DMS114 treated with DMSO at 0.1 percent for 48 hours (cell line): ENCODE results near the gene DHX29.
"Not testable (repeated sequence)": the region's sequence is repeated elsewhere in the genome, so short reads cannot be mapped to it uniquely, and the experiment has no call there.

Experiments
- DNase-seq: peaks from one replicate; lab custom pipeline; 2025; ENCODE audit not compliant: unreplicated experiment; lab: John Stamatoyannopoulos, UW

DHX29 gene

DNA sequence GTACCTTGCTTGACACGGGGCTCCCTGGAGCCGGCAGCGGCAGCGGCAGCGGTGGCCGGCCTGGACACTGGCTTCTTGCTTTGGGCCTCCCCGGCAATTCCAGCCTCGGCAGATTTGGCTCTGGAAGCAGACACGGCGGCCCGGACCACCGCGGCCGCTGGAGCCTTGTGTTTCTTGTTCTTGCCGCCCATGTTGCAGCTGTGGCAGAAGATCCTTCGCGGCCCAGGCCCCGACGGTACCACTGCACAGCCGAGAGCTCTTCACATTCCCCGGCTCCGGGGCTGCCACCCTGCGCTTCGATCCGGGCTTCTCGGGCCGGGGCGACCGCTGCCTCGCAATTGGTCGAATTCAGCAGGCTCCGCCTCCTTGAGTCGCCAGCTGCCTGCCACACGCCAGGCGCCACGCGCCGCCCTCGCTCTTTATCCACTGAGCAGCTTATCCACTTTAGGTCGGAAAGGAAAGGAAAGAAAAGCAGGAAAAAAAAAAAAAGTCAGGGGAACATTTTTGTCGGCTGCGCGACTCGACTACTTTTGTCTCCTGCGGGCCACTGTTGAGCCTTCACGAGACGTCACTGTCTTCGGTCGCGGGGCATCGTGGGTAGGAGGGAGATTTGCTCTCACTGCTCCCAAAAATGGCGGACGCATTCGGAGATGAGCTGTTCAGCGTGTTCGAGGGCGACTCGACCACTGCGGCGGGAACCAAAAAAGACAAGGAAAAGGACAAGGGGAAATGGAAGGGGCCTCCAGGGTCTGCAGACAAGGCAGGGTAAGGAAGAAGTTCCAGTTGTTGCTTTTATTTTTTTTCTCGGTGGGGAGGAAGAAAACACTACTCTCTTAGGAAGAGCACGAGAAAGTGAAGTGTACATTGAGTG, at the start of gene DHX29, which contains the start of gene MTREX:
Gene DHX29 (minus strand): TSS at position 312 of the 871 bp plus-strand sequence. CDS start 121 bp downstream, at position 191.
Gene MTREX (plus strand): TSS at position 607 of the 871 bp plus-strand sequence. CDS start 25 bp downstream, at position 632.
- DNase-seq: peak; percentile 78

DNA sequence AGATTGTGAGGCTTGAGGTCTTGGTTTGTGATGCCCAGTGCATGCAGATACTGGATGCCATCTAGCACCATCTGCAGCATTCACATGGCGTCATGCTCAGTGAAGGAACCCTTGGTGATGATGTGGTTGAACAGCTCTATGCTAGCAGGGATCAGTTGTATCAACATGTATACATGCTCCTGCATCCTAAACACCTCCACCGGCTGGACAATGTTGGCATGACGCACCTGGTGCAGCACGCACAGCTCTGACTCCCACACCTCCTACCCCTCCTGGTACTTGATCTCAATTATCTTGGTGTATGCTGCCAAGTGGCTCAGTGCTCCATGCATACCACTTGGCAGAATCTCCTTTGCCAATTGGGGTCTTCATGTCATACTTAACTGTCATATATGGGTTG, 49.4 kb upstream of the DHX29 start:
- DNase-seq: no peak

DNA sequence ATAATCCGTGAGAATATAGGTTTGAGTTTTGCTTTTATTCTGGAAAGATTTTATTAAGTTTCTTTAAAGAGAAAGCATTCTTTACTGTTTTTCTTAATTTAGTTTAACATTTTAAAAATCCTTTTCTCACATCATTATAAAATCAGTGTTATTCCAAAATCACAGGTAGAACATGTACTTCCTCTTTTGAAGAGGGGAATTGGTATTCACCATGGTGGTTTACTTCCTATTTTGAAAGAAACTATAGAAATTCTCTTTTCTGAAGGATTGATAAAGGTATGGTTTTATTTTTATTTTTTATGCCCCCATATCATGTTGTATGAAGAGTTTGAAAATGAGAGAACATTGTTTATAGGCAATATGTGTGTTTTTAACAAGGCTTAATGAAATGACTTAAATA, 43.3 kb upstream of the DHX29 start:
- DNase-seq: no peak

DNA sequence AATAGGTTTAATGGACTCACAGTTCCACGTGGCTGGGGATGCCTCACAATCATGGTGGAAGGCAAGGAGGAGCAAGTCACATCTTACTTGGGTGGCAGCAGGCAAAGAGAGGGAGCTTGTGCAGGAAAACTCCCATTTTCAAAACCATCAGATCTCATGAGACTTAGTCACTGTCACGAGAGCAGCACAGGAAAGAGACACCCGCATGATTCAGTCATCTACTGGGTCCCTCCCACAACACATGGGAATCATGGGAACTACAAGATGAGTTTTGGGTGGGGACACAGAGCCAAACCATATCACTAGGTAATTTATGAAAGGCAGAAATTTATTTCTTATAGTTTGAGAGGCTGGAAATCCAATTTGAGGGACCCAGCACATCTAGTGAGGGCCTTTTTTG, 40.3 kb upstream of the DHX29 start:
- DNase-seq: no peak

- no peak for DNase-seq
Measured at GRCh38 chr5:55345327-55345726, 37.8 kb upstream of the DHX29 start.

DNA sequence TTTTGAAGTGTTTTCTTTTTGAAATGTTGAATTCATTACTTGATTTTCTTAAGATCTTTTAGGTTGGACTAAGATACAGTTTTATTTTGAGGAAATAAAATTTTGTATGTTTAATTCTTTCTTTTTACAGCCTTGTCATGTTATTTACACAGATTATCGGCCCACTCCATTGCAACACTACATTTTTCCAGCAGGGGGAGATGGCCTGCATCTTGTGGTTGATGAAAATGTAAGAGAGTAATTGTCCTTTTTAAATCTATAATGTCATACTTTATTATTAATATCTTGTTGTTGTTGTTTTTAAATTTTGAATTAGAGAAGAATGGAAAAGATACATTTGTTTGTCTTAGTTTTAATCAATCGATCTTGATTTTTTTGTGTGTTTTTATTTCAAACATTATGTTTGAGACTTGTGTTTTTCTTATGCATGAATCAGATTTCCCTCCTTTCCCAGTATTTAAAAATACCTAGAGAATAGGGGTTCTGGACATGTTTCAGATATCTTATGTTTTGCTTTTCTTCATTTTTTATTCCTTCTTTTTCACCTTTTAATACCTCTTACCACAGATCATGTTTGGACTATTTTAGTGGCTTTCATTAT, 37.0 kb upstream of the DHX29 start:
- DNase-seq: peak; percentile 11

GRCh38 chr5:55343609-55344008, 36.1 kb upstream of the DHX29 start:
- no peak for DNase-seq

GRCh38 chr5:55343107-55343506, 35.6 kb upstream of the DHX29 start:
- no peak for DNase-seq

DNA sequence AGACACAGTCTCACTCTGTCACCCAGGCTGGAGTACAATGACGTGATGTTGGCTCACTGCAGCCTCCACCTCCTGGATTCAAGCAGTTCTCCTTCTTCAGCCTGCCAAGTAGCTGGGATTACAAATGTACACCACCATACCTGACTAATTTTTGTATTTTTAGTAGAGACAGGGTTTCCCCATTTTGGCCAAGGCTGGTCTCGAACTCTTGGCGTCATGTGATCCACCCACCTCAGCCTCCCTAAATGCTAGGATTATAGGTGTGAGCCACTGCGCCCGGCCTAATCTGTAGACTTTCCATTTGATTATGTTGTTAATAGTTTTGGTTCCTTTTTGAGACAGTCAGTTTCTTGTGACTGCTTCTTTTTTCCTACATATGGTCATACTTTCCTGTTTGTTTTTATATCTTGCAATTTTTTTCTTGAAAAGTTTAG, 31.3 kb upstream of the DHX29 start:
- DNase-seq: no peak

GRCh38 chr5:55338092-55338613, 30.7 kb upstream of the DHX29 start:
- DNase-seq: no peak

GRCh38 chr5:55333811-55334210, 26.3 kb upstream of the DHX29 start:
- DNase-seq: no peak

GRCh38 chr5:55333017-55333416, 25.5 kb upstream of the DHX29 start:
- DNase-seq: no peak

- no peak for DNase-seq
Measured at GRCh38 chr5:55331321-55331720, 23.8 kb upstream of the DHX29 start.

- no peak for DNase-seq
Measured at GRCh38 chr5:55327281-55327680, 19.8 kb upstream of the DHX29 start.

GRCh38 chr5:55325621-55326020, 18.1 kb upstream of the DHX29 start:
- no peak for DNase-seq

DNA sequence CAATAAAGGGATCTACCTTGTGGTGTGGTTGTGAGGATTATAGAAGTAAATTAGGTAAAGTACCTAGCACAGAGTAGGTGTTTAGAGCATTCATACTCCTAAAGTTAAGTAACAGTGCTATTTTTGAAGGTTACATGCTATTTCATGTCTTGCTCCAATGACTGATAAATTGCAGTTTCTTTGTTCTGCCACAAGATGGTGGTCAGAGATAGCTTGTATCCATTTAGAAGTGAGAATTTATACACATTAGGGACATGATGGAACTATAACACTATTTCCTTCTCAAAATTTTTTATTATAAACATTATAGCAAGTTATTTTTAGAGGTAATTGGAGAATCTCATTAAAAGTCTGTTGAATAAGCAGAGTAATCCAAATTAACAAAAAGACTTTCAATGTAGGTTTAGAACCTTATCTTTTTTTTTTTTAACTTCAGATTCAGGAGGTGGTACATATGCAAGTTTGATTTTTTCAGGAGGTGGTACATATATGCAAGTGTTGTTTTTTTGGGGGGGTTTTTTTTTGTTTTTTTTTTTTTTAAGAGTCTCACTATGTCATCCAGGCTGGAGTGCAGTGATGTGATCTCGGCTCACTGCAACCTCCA, 17.4 kb upstream of the DHX29 start:
- peak; percentile 30 for DNase-seq

- DNase-seq: no peak
Measured at GRCh38 chr5:55324006-55324405, 16.5 kb upstream of the DHX29 start.

DNA sequence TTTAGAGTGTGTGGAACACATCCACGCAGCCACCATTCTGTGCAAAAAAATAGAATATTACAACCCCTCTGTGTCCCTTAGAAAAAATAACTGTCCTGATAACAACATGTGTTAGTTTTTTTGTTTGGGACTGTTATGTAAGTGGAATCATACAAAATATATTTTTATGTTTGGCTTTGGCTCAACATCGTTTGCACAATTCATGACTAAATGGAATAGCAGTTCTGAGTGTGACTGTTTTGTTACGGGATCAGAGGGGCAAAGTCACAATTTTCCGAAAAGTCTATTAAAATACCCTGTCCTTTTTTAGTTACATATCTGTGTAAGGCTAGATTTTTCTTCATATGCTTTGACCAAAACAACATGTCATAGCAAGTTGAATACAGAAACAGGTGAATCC, 13.1 kb upstream of the DHX29 start:
- DNase-seq: no peak

DNA sequence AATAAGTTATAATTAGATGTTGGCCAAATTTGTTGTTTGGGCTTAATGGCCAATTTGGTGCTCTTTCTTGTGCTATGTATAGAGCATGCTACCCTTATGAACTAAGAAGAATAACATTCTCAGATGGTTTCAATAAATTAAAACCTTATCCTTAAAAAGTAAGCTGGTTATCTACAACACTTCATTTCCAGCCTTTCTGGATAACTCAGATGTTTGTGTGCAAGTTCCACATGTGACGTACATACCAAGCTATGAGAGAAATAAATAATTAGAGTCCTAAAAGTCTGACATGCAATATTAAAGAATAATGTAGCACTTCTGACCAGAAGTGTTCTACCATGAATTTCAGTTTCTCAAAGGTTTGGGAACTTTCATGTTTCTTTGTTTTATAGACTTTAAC, 12.0 kb upstream of the DHX29 start:
- no peak for DNase-seq

- DNase-seq: not testable (repeated sequence)
Measured at GRCh38 chr5:55318237-55318636, 10.7 kb upstream of the DHX29 start.

GRCh38 chr5:55316837-55317236, 9.3 kb upstream of the DHX29 start:
- no peak for DNase-seq

- no peak for DNase-seq
Measured at GRCh38 chr5:55316289-55316688, 8.8 kb upstream of the DHX29 start.
